KOPT-K1 (cell line): ENCODE measurements around the gene CWC15.

ENCODE experiments used
- H3K27ac ChIP-seq: fragments of 200-600 bp; sonication (generic); 2 replicates; pipeline ENCODE4 v1.5.1; 2016; ENCODE audit warnings: antibody characterized with exemption, mild to moderate bottlenecking, low read depth, low read length; ENCODE audit not compliant: poor library complexity, severe bottlenecking
- H3K36me3 ChIP-seq: fragments of 200-600 bp; sonication (generic); 2 replicates; pipeline ENCODE4 v1.5.1; 2017; ENCODE audit warnings: antibody characterized with exemption, mild to moderate bottlenecking, low read length, moderate library complexity; ENCODE audit not compliant: insufficient read depth
- H3K9me3 ChIP-seq: fragments of 200-600 bp; sonication (generic); 2 replicates; pipeline ENCODE4 v1.5.1; 2017; ENCODE audit warnings: antibody characterized with exemption, low read length, mild to moderate bottlenecking; ENCODE audit not compliant: insufficient read depth, poor library complexity, severe bottlenecking

Gene CWC15

GRCh38 chr11:94968334-94968958 is 4.9 kb downstream of the CWC15 start:
- peaks cover 87% of the 10 kb centered on the region for H3K36me3 ChIP-seq
- no peak overlapping the region for H3K27ac ChIP-seq
- no peaks in the 10 kb centered on the region for H3K9me3 ChIP-seq

GRCh38 chr11:94964934-94965333 is 8.4 kb downstream of the CWC15 start:
- no peaks in the 10 kb centered on the region for H3K9me3 ChIP-seq
- peaks cover 99% of the 10 kb centered on the region for H3K36me3 ChIP-seq
- no peak overlapping the region for H3K27ac ChIP-seq

GRCh38 chr11:94961255-94961654 is 12.1 kb downstream of the CWC15 start:
- Histone ChIP-seq H3K36me3 (peaks cover 72% of the 10 kb centered on the region), H3K27ac (no peak overlapping the region)

GRCh38 chr11:94960488-94960887 is 12.9 kb downstream of the CWC15 start:
- Histone ChIP-seq H3K27ac (no peak overlapping the region), H3K9me3 (no peaks in the 10 kb centered on the region), H3K36me3 (peaks cover 64% of the 10 kb centered on the region)

More at GRCh38 chr11:94961255-94961654, 12.1 kb downstream of the CWC15 start:
- H3K9me3 ChIP-seq: no peaks in the 10 kb centered on the region

- Histone ChIP-seq H3K27ac (no peak overlapping the region), H3K9me3 (no peaks in the 10 kb centered on the region), H3K36me3 (peaks cover 51% of the 10 kb centered on the region)
Observed at GRCh38 chr11:94959179-94959578, 14.2 kb downstream of the CWC15 start.

GRCh38 chr11:94958121-94958696 is 15.1 kb downstream of the CWC15 start:
- no peak overlapping the region for H3K27ac ChIP-seq
- H3K36me3 ChIP-seq: peaks cover 41% of the 10 kb centered on the region
- H3K9me3 ChIP-seq: no peaks in the 10 kb centered on the region

- no peak overlapping the region for H3K27ac ChIP-seq
- no peaks in the 10 kb centered on the region for H3K9me3 ChIP-seq
- peaks cover 29% of the 10 kb centered on the region for H3K36me3 ChIP-seq
Observed at GRCh38 chr11:94956963-94957362, 16.4 kb downstream of the CWC15 start.

- H3K36me3 ChIP-seq: peaks cover 8% of the 10 kb centered on the region; the same call in 1 of the 2 replicates
- H3K9me3 ChIP-seq: no peaks in the 10 kb centered on the region
- H3K27ac ChIP-seq: no peak overlapping the region
Observed at GRCh38 chr11:94954753-94955152, 18.6 kb downstream of the CWC15 start.

- Histone ChIP-seq H3K36me3 (no peaks in the 10 kb centered on the region), H3K27ac (no peak overlapping the region), H3K9me3 (no peaks in the 10 kb centered on the region)
Observed at GRCh38 chr11:94948070-94948617, 25.2 kb downstream of the CWC15 start.

- H3K36me3 ChIP-seq: no peaks in the 10 kb centered on the region
- H3K9me3 ChIP-seq: no peaks in the 10 kb centered on the region
- H3K27ac ChIP-seq: no peak overlapping the region
Observed at GRCh38 chr11:94946812-94947211, 26.5 kb downstream of the CWC15 start.

- Histone ChIP-seq H3K27ac (no peak overlapping the region), H3K36me3 (no peaks in the 10 kb centered on the region), H3K9me3 (no peaks in the 10 kb centered on the region)
Observed at GRCh38 chr11:94941131-94941530, 32.2 kb downstream of the CWC15 start.

GRCh38 chr11:94939346-94939745 is 34.0 kb downstream of the CWC15 start:
- H3K9me3 ChIP-seq: no peaks in the 10 kb centered on the region
- H3K36me3 ChIP-seq: no peaks in the 10 kb centered on the region
- H3K27ac ChIP-seq: no peak overlapping the region

GRCh38 chr11:94938095-94939055 is 35.0 kb downstream of the CWC15 start:
- Histone ChIP-seq H3K27ac (no peak overlapping the region), H3K36me3 (no peaks in the 10 kb centered on the region), H3K9me3 (no peaks in the 10 kb centered on the region)

GRCh38 chr11:94934846-94935245 is 38.5 kb downstream of the CWC15 start:
- peak overlapping the region; percentile 16 for H3K27ac ChIP-seq
- no peaks in the 10 kb centered on the region for H3K36me3 ChIP-seq

GRCh38 chr11:94934362-94934761 is 39.0 kb downstream of the CWC15 start:
- Histone ChIP-seq H3K9me3 (no peaks in the 10 kb centered on the region), H3K27ac (peak overlapping the region; percentile 35), H3K36me3 (no peaks in the 10 kb centered on the region)

More at GRCh38 chr11:94934846-94935245, 38.5 kb downstream of the CWC15 start:
- H3K9me3 ChIP-seq: no peaks in the 10 kb centered on the region
